ENCODE data around the gene METTL2A.

GRCh38 chr17:62405451-62405850 lies 18.2 kb upstream of the METTL2A start:
- TF ChIP-seq EZH2 (IDR thresholded peaks at IDR 0.05; ENCODE audit: borderline replicate concordance, insufficient read depth, low read length, poor library complexity, severe bottlenecking) (no peak), REST (IDR thresholded peaks at IDR 0.05; ENCODE audit: borderline replicate concordance) (no peak), CTCF (IDR thresholded peaks at IDR 0.05; ENCODE audit: poor library complexity, severe bottlenecking) (no peak), RAD21 (conservative IDR thresholded peaks at IDR 0.05) (no peak), POLR2AphosphoS5 (IDR thresholded peaks at IDR 0.05) (no peak)
